Chondrocyte (in vitro differentiated cells): Measurements from ENCODE around the gene RSRC1. TPM values are rescaled to one million over a fixed set of nuclear protein-coding genes. Genes with fewer than 3 reads are reported as not detected.
"Not testable (repeated sequence)": the region's sequence is repeated elsewhere in the genome, so short reads cannot be mapped to it uniquely, and the experiment has no call there.

ENCODE experiments used
- DNase-seq: peaks from one replicate; pipeline ENCODE4 v3.0.0; 2021; ENCODE audit warnings: mixed read lengths, low spot score
- H3K27ac Mint-ChIP-seq: one replicate; pipeline ENCODE4 v1.8.0; 2021; ENCODE audit warnings: mild to moderate bottlenecking, moderate library complexity, mixed read lengths; ENCODE audit not compliant: unreplicated experiment
- H3K27me3 Mint-ChIP-seq: 2 replicates; pipeline ENCODE4 v1.8.0; 2021; ENCODE audit warnings: low read depth, mixed read lengths
- H3K36me3 Mint-ChIP-seq: 2 replicates; pipeline ENCODE4 v1.8.0; 2021; ENCODE audit warnings: low read depth, mixed read lengths
- H3K4me1 Mint-ChIP-seq: 2 replicates; pipeline ENCODE4 v1.8.0; 2021; ENCODE audit warnings: low read depth, mild to moderate bottlenecking, mixed read lengths
- H3K4me3 Mint-ChIP-seq: one replicate; pipeline ENCODE4 v1.8.0; 2021; ENCODE audit warnings: mild to moderate bottlenecking, moderate library complexity, mixed read lengths; ENCODE audit not compliant: unreplicated experiment
- H3K9me3 Mint-ChIP-seq: 2 replicates; pipeline ENCODE4 v1.8.0; 2021; ENCODE audit warnings: low read depth, mixed read lengths
- CTCF ChIP-seq: fragments of 200-600 bp; sonication (generic); IDR thresholded peaks from 2 replicates; pipeline ENCODE4 v1.5.0; 2021; ENCODE audit warnings: antibody characterized with exemption, mild to moderate bottlenecking, moderate library complexity
- total RNA-seq: library from RNA; stranded (reverse); gene quantifications from 3 replicates; pipeline ENCODE4 v1.2.1, GENCODE V29; 2021

The RSRC1 gene
- total RNA-seq, 1 donor from 2014 or later, result 23.5 TPM

GRCh38 chr3:158535918-158536317, 426.0 kb downstream of the RSRC1 start:
- H3K4me3 Mint-ChIP-seq, result no peak overlapping the region
- no peak overlapping the region for H3K27ac Mint-ChIP-seq
- no peak for TF ChIP-seq CTCF
- H3K9me3 Mint-ChIP-seq, result no peaks in the 10 kb centered on the region
- H3K27me3 Mint-ChIP-seq, result no peaks in the 10 kb centered on the region
- no peak for DNase-seq
- H3K4me1 Mint-ChIP-seq, result no peaks in the 10 kb centered on the region
- H3K36me3 Mint-ChIP-seq, result no peaks in the 10 kb centered on the region

- H3K27me3 Mint-ChIP-seq, result no peaks in the 10 kb centered on the region
- no peaks in the 10 kb centered on the region for H3K9me3 Mint-ChIP-seq
- H3K36me3 Mint-ChIP-seq, result no peaks in the 10 kb centered on the region
- H3K4me3 Mint-ChIP-seq, result no peak overlapping the region
- DNase-seq, result no peak
- no peaks in the 10 kb centered on the region for H3K4me1 Mint-ChIP-seq
- no peak overlapping the region for H3K27ac Mint-ChIP-seq
- TF ChIP-seq CTCF, result peak; percentile 86
Observed at GRCh38 chr3:158539414-158540014, 429.6 kb downstream of the RSRC1 start.

GRCh38 chr3:158540066-158540465, 430.2 kb downstream of the RSRC1 start:
- H3K9me3 Mint-ChIP-seq, result no peaks in the 10 kb centered on the region
- H3K27ac Mint-ChIP-seq, result no peak overlapping the region
- H3K36me3 Mint-ChIP-seq, result no peaks in the 10 kb centered on the region
- H3K27me3 Mint-ChIP-seq, result no peaks in the 10 kb centered on the region
- H3K4me1 Mint-ChIP-seq, result no peaks in the 10 kb centered on the region
- DNase-seq, result no peak
- H3K4me3 Mint-ChIP-seq, result no peak overlapping the region
- TF ChIP-seq CTCF, result no peak

GRCh38 chr3:158548691-158549090, 438.8 kb downstream of the RSRC1 start:
- Mint-ChIP-seq H3K9me3 (peaks cover 2% of the 10 kb centered on the region), H3K36me3 (peaks cover 2% of the 10 kb centered on the region), H3K27me3 (no peaks in the 10 kb centered on the region), H3K4me3 (no peak overlapping the region), H3K4me1 (no peaks in the 10 kb centered on the region), H3K27ac (no peak overlapping the region)
- TF ChIP-seq CTCF, result no peak
- no peak for DNase-seq

GRCh38 chr3:158549938-158550337, 440.0 kb downstream of the RSRC1 start:
- not testable (repeated sequence) for H3K9me3 Mint-ChIP-seq, H3K4me1 Mint-ChIP-seq, H3K4me3 Mint-ChIP-seq, H3K27ac Mint-ChIP-seq, DNase-seq, H3K27me3 Mint-ChIP-seq, H3K36me3 Mint-ChIP-seq

- peaks cover 2% of the 10 kb centered on the region for H3K27me3 Mint-ChIP-seq
- no peaks in the 10 kb centered on the region for H3K4me1 Mint-ChIP-seq
- no peak overlapping the region for H3K4me3 Mint-ChIP-seq
- no peak for DNase-seq
- TF ChIP-seq CTCF, result no peak
- H3K36me3 Mint-ChIP-seq, result peaks cover 2% of the 10 kb centered on the region
- H3K9me3 Mint-ChIP-seq, result peaks cover 2% of the 10 kb centered on the region
- no peak overlapping the region for H3K27ac Mint-ChIP-seq
Observed at GRCh38 chr3:158552124-158552523, 442.2 kb downstream of the RSRC1 start.
